Esophagus muscularis mucosa (tissue), 3 donors: ENCODE measurements around the gene TRMT10A.

Source experiments
- POLR2AphosphoS5 ChIP-seq, 2 donors: sonication (generic); formaldehyde crosslinking; IDR thresholded peaks; one replicate each; pipeline ENCODE4 v1.6.1; 2017; ENCODE audit warnings: antibody characterized with exemption in 2 of 2
- TF ChIP-seq, protein P1 (sequence below), 3 experiments: fragments of 200-600 bp in 2 of 3; fragments of 450-650 bp in 1 of 3; sonication (generic) in 2 of 3; IDR thresholded peaks; one replicate each; pipeline ENCODE4 v1.5.1; 2017 to 2019; ENCODE audit warnings: antibody characterized with exemption in 3 of 3, mild to moderate bottlenecking in 2 of 3, moderate library complexity in 1 of 3

DNA sequence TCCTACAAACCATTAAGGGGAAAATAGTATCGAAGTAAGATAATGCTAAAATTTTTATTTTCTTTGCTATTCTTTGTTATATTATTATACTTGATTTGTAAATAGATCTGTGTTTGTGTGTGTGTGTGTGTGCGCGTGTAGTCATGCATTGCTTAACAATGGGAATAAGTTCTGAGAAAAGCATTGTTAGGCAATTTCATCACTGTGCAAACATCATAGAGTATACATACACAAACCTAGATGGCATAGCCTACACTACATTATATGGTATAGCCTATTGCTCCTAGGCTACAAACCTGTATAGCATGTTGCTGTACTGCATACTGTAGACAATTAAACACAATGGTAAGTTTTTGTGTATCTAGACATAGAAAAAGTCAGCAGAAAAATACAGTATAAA, 27.9 kb upstream of the TRMT10A start:
- TF ChIP-seq, protein P1, sequence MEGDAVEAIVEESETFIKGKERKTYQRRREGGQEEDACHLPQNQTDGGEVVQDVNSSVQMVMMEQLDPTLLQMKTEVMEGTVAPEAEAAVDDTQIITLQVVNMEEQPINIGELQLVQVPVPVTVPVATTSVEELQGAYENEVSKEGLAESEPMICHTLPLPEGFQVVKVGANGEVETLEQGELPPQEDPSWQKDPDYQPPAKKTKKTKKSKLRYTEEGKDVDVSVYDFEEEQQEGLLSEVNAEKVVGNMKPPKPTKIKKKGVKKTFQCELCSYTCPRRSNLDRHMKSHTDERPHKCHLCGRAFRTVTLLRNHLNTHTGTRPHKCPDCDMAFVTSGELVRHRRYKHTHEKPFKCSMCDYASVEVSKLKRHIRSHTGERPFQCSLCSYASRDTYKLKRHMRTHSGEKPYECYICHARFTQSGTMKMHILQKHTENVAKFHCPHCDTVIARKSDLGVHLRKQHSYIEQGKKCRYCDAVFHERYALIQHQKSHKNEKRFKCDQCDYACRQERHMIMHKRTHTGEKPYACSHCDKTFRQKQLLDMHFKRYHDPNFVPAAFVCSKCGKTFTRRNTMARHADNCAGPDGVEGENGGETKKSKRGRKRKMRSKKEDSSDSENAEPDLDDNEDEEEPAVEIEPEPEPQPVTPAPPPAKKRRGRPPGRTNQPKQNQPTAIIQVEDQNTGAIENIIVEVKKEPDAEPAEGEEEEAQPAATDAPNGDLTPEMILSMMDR (IDR thresholded peaks at IDR 0.05) = no peak
- TF ChIP-seq POLR2AphosphoS5 (IDR thresholded peaks at IDR 0.05) = no peak
